Amniotic stem cell (primary cell): ENCODE measurements around the gene KLHL22.
"Not testable (repeated sequence)": the region's sequence is repeated elsewhere in the genome, so short reads cannot be mapped to it uniquely, and the experiment has no call there.

Experiments used
- DNase-seq: peaks from one replicate; lab custom pipeline; 2025; lab: John Stamatoyannopoulos, UW

KLHL22 gene

DNA sequence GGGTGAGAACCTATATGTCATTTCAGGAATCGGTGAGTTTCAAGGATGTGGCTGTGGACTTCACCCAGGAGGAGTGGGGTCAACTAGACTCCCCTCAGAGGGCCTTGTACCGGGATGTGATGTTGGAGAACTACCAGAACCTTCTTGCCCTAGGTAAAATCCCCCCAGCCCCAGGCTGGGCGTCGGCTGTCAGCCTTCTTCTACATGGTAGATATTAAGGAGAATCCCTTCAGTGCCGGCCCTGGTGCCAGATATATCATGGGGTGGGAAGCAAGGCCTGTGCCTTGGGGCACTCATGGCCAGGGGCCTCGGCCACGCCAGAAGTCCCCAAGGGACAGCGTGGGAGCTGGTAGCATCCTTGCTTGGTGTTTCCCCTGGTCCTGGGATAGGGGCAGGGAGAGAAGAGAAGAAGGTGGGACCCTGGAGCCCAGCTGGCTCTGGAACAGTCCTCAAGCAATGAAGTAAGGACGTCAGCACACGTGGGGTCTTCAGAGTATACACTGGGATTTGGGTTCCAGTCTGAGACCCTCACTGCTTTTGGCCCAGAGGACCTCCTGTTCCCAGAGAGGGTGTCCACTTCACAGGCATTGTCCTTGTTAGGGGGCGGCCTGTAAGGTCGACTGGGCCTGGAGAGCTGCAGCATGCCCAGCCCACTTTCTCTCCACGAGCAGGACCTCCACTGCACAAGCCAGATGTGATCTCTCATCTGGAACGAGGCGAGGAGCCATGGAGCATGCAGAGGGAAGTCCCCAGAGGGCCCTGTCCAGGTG, 94.8 kb downstream of the KLHL22 start:
- no peak for DNase-seq

GRCh38 chr22:20399866-20400605, 95.6 kb downstream of the KLHL22 start:
- DNase-seq: no peak

DNA sequence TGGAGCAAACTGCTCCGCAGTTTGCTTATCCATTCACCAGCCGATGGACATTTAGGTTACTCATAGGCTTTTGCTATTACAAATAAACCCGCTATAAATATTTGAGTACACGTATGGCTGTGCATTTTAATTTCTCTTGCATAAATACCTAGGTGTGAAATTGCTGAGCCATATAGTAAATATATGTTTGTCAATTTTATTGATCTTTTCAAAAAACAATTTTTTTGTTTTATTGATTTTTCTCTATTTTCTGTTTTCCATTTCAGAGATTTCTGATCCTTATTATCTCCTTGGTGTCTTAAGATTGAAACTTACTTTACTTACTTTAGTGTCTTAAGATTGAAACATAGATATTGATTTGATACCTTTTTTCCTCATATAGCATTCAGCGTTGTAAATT, 97.2 kb downstream of the KLHL22 start:
- no peak for DNase-seq

- DNase-seq: no peak
Measured at GRCh38 chr22:20397498-20397897, 98.1 kb downstream of the KLHL22 start.

DNA sequence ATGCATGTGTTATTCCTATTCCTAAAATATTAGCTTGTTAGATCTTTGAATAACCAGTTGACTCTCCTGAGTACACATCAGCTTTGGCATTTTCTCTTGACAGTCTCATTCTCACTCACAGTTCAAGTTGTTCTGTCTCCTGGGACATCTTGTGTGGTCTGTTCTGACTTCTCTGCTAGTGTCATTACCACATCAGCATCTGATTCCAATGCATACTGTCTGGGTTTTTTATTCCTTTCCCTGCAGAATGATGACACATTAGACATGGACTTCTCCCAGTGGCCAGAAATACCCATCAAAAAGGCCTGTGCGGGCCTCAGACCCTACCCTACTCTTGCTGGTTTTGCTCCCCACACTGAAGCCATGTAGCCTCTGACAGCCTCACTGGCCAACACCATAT, 99.0 kb downstream of the KLHL22 start:
- DNase-seq: no peak

DNA sequence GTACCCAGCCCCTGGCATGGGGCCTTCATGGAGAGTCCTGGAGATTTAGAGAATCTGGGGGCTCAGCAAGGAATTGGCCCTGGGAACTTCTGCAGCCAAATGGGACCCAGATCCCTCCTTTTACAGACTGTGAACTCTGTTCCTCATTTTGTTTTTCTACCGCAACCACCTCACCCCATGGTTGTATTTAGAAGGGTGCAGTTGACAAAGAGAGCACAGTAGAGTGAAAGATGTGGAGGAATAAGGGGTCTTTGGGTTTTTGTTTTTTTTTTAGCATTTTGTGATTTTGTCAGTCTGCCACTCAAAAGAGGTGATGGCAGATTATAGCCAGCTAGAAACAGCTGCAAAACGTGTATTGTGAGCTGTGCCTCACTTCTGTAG, 99.7 kb downstream of the KLHL22 start:
- DNase-seq: no peak

DNA sequence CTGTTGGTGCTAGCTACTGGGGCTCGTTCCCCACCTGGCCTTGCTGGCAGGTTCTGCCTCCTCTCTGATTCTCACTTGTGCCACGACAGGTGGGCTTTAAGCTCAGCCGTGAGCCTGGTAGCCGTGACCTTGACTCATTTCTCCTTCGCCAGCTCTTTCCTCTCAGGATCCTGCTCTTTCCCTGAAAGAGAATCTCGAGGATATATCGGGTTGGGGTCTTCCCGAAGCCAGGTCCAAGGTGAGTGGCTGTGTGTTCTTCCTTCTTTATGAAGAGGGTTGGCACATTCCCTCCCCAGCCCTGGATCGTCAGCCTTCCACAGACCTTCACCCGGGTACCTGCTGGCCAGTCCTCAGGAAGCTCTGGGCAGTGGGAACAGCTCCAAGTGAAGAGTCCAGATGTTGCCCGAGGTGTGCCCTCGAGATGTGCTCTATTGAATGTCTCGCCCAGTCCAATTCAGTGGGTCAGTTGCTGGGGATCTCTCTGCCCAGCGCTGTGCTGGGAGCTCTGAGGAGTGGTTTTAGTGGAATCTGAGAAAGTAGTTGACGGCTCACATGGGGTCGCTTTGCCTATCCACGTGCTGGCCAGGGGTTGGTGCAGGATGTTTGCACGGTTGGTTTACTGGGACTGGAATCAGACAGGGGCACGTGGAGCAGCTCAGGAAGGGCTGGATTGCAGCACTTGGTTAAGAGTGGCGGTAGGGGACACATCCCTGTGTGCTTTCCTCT, 100.3 kb downstream of the KLHL22 start:
- DNase-seq: no peak

DNA sequence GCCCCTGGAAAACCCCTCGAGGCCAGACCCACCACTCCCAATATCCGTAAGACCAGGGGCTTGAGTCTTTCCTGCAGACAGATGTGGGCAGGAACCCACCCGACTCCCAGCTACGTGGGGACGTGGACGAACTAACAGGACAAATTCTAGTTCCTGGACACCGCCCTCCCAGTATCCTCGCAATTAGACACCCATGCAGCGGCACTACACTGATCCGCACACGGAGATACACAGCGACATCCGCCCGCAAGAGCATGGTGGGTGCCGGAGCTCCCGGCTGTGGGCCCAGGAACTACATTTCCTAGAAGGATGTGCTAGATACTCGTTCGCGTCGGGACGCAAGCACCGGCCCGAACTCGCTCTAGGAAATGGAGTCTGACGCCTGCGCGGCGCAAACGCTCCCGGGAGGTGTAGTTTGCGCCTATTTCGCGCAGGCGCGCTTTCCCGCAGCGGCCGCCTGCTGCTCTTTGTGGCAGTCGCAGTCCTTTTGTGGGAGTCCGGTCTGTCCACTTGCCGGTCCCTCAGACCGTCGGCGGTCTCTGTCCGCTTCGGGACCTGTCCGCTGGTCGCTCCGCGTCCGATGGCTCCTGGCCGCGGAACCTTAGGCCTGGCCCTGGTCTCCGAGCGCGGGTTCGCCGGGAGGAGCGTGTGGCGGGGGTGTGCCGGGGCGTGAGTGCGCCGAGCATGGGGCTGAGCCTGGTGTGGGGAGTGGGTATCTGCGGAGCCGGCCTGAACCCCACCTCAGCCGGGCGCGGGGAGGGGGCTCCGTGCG, 101.7 kb downstream of the KLHL22 start, which contains the start of gene ZNF74:
Gene ZNF74 (plus strand): TSS at position 447 of the 772 bp plus-strand sequence. CDS start 478 bp downstream, outside the sequence.
- peak; percentile 72 for DNase-seq

DNA sequence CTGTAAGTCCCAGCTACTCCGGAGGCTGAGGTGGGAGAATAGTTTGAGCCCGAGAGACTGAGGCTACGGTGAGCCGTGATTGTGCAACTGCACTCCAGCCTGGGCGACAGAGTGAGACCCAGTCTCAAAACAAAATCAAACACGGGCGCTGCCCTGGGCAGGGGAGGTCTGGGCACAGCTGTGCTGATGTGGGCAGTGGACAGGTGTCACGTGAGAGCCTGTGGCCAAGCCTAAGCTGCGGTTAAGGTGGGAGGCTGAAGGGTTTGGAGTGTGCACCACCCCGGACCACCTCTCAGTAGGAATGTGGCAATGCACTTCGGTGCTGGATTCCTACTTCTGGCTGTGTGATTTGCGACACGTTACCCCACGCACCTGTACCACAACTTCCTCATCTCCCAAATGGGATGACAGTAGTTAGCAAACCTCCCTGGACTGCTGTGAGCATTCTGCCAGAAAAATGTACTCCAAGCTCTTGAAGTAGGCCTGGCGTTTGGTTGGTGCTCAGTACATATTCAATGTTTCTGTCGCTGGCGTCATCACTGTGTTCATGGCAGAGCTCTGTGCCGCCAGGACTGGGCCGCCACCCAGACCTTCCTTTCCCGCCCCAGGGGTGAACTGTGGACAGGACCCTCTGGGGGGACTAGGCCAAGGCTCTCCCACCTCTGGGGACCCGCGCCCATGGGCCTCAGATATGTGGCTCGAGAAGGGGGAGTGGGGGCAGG, 102.5 kb downstream of the KLHL22 start:
- no peak for DNase-seq

- DNase-seq: not testable (repeated sequence)
Measured at GRCh38 chr22:20392365-20392881, 103.2 kb downstream of the KLHL22 start.
